Karpas-422 (cell line): ENCODE measurements around the gene CYP2A6. TPM values are rescaled to one million over a fixed set of nuclear protein-coding genes. Genes with fewer than 3 reads are reported as not detected.
"Not testable (repeated sequence)": the region's sequence is repeated elsewhere in the genome, so short reads cannot be mapped to it uniquely, and the experiment has no call there.

ENCODE experiments used
- DNase-seq: peaks from one replicate; pipeline ENCODE4 v3.0.0-alpha.2; 2015
- H2AFZ ChIP-seq: fragments of 200-600 bp; sonication (generic); 2 replicates; pipeline ENCODE4 v1.6.1; 2014; ENCODE audit warnings: antibody characterized with exemption, low read length, mixed read lengths
- H3K27ac ChIP-seq: fragments of 200-600 bp; sonication (generic); 2 replicates; pipeline ENCODE4 v1.5.1; 2014; ENCODE audit warnings: mild to moderate bottlenecking, low read length, moderate library complexity
- H3K27me3 ChIP-seq: fragments of 200-600 bp; sonication (generic); 2 replicates; pipeline ENCODE4 v1.6.1; 2014; ENCODE audit warnings: low read length, mixed read lengths
- H3K36me3 ChIP-seq: fragments of 200-600 bp; sonication (generic); 2 replicates; pipeline ENCODE4 v1.6.1; 2014; ENCODE audit warnings: low read length, mixed read lengths; ENCODE audit not compliant: insufficient read depth
- H3K4me1 ChIP-seq: fragments of 200-600 bp; sonication (generic); 2 replicates; pipeline ENCODE4 v1.6.1; 2014; ENCODE audit warnings: mild to moderate bottlenecking, low read length, mixed read lengths
- H3K4me2 ChIP-seq: fragments of 200-600 bp; sonication (generic); 2 replicates; pipeline ENCODE4 v1.6.1; 2014; ENCODE audit warnings: low read length, low read depth, mild to moderate bottlenecking; ENCODE audit not compliant: poor library complexity, severe bottlenecking
- H3K4me3 ChIP-seq: fragments of 200-600 bp; sonication (generic); 2 replicates; pipeline ENCODE4 v1.5.1; 2014; ENCODE audit warnings: mild to moderate bottlenecking, antibody characterized with exemption, low read length, mixed read lengths
- H3K79me2 ChIP-seq: fragments of 200-600 bp; sonication (generic); 2 replicates; pipeline ENCODE4 v1.6.1; 2014; ENCODE audit warnings: mild to moderate bottlenecking, low read length, mixed read lengths
- H3K9ac ChIP-seq: fragments of 200-600 bp; sonication (generic); 2 replicates; pipeline ENCODE4 v1.6.0; 2014; ENCODE audit warnings: low read length
- H3K9me2 ChIP-seq: fragments of 200-600 bp; sonication (generic), shearing (Covaris generic); replicated peaks from 2 replicates; pipeline ENCODE4 v1.6.0; 2014; ENCODE audit warnings: mild to moderate bottlenecking, low read length, moderate library complexity; ENCODE audit not compliant: insufficient read depth
- H3K9me3 ChIP-seq: fragments of 300-700, 200-600 bp; sonication (generic); 2 replicates; pipeline ENCODE4 v1.6.1; 2014; ENCODE audit warnings: low read length, mixed read lengths
- H4K20me1 ChIP-seq: fragments of 200-600 bp; sonication (generic); 2 replicates; pipeline ENCODE4 v1.6.1; 2014; ENCODE audit warnings: mild to moderate bottlenecking, antibody characterized with exemption, low read length, low read depth; ENCODE audit not compliant: insufficient read depth
- total RNA-seq: library from RNA; depleted of rRNA; stranded (reverse); fragments of >200 nt; shearing (Covaris generic); gene quantifications from 2 replicates; pipeline ENCODE4 v1.2.3, GENCODE V29; 2014; ENCODE audit warnings: low replicate concordance

The CYP2A6 gene
- total RNA-seq, 1 experiment from 2014 or later: not detected

GRCh38 chr19:40862785-40863184 lies 12.5 kb upstream of the CYP2A6 start:
- no peaks in the 10 kb centered on the region for H3K36me3 ChIP-seq
- H3K27ac ChIP-seq: no peak overlapping the region
- no peaks in the 10 kb centered on the region for H4K20me1 ChIP-seq
- H3K9ac ChIP-seq: no peak overlapping the region
- no peaks in the 10 kb centered on the region for H3K4me1 ChIP-seq
- no peak for DNase-seq
- no peak overlapping the region for H3K4me2 ChIP-seq
- H3K79me2 ChIP-seq: no peaks in the 10 kb centered on the region
- H3K27me3 ChIP-seq: no peaks in the 10 kb centered on the region
- no peak overlapping the region for H3K4me3 ChIP-seq
- H3K9me2 ChIP-seq: no peaks in the 10 kb centered on the region
- no peak overlapping the region for H2AFZ ChIP-seq
- no peaks in the 10 kb centered on the region for H3K9me3 ChIP-seq

- no peak overlapping the region for H3K4me3 ChIP-seq
- no peaks in the 10 kb centered on the region for H3K9me3 ChIP-seq
- no peak overlapping the region for H3K4me2 ChIP-seq
- H3K27ac ChIP-seq: no peak overlapping the region
- H3K36me3 ChIP-seq: no peaks in the 10 kb centered on the region
- no peaks in the 10 kb centered on the region for H4K20me1 ChIP-seq
- H3K27me3 ChIP-seq: no peaks in the 10 kb centered on the region
- H3K9me2 ChIP-seq: no peaks in the 10 kb centered on the region
- no peak overlapping the region for H3K9ac ChIP-seq
- DNase-seq: no peak
- no peaks in the 10 kb centered on the region for H3K79me2 ChIP-seq
- H2AFZ ChIP-seq: no peak overlapping the region
- H3K4me1 ChIP-seq: no peaks in the 10 kb centered on the region
Observed at GRCh38 chr19:40862333-40862732, 12.1 kb upstream of the CYP2A6 start.

GRCh38 chr19:40858109-40858508 lies 7.9 kb upstream of the CYP2A6 start:
- Histone ChIP-seq H3K9me2 (no peaks in the 10 kb centered on the region), H2AFZ (no peak overlapping the region), H3K4me2 (no peak overlapping the region), H4K20me1 (no peaks in the 10 kb centered on the region), H3K9ac (no peak overlapping the region), H3K27me3 (no peaks in the 10 kb centered on the region), H3K36me3 (no peaks in the 10 kb centered on the region), H3K9me3 (no peaks in the 10 kb centered on the region), H3K4me1 (no peaks in the 10 kb centered on the region), H3K4me3 (no peak overlapping the region), H3K79me2 (no peaks in the 10 kb centered on the region), H3K27ac (no peak overlapping the region)
- DNase-seq: no peak

- not testable (repeated sequence) for H3K9ac ChIP-seq, H3K9me2 ChIP-seq, H2AFZ ChIP-seq
Observed at GRCh38 chr19:40852467-40853152, 2.4 kb upstream of the CYP2A6 start.

GRCh38 chr19:40846722-40847121 lies 3.5 kb downstream of the CYP2A6 start:
- H2AFZ ChIP-seq, H3K27me3 ChIP-seq, H3K9me3 ChIP-seq, DNase-seq, H3K9ac ChIP-seq, H3K4me2 ChIP-seq, H3K27ac ChIP-seq, H3K4me1 ChIP-seq, H4K20me1 ChIP-seq, H3K79me2 ChIP-seq, H3K4me3 ChIP-seq, H3K9me2 ChIP-seq, H3K36me3 ChIP-seq: not testable (repeated sequence)

More at GRCh38 chr19:40852467-40853152, 2.4 kb upstream of the CYP2A6 start:
- not testable (repeated sequence) for H3K4me1 ChIP-seq, H4K20me1 ChIP-seq, H3K9me3 ChIP-seq, H3K27ac ChIP-seq, H3K27me3 ChIP-seq, H3K4me2 ChIP-seq, H3K36me3 ChIP-seq, DNase-seq, H3K4me3 ChIP-seq, H3K79me2 ChIP-seq

- DNase-seq, H3K9me3 ChIP-seq, H3K27ac ChIP-seq, H2AFZ ChIP-seq, H3K79me2 ChIP-seq, H3K9me2 ChIP-seq, H4K20me1 ChIP-seq, H3K4me3 ChIP-seq, H3K4me1 ChIP-seq, H3K36me3 ChIP-seq, H3K4me2 ChIP-seq, H3K9ac ChIP-seq, H3K27me3 ChIP-seq: not testable (repeated sequence)
Observed at GRCh38 chr19:40843653-40844052, 6.6 kb downstream of the CYP2A6 start.

- not testable (repeated sequence) for H3K4me1 ChIP-seq, H3K9me3 ChIP-seq, H4K20me1 ChIP-seq, H3K4me2 ChIP-seq, H3K9me2 ChIP-seq, H3K27me3 ChIP-seq, H3K36me3 ChIP-seq, H3K4me3 ChIP-seq, H3K79me2 ChIP-seq, H3K9ac ChIP-seq, H2AFZ ChIP-seq, H3K27ac ChIP-seq, DNase-seq
Observed at GRCh38 chr19:40842997-40843652, 7.1 kb downstream of the CYP2A6 start.

GRCh38 chr19:40842012-40842411 lies 8.2 kb downstream of the CYP2A6 start:
- H3K4me1 ChIP-seq, H3K4me2 ChIP-seq, H3K27ac ChIP-seq, H2AFZ ChIP-seq, H4K20me1 ChIP-seq, H3K79me2 ChIP-seq, H3K9me3 ChIP-seq, H3K9me2 ChIP-seq, DNase-seq, H3K27me3 ChIP-seq, H3K36me3 ChIP-seq, H3K4me3 ChIP-seq, H3K9ac ChIP-seq: not testable (repeated sequence)
